Neural cell (in vitro differentiated cells): ENCODE measurements around the gene OR4C11. TPM values are rescaled to one million over a fixed set of nuclear protein-coding genes. Genes with fewer than 3 reads are reported as not detected.

ENCODE experiments used
- H2AFZ ChIP-seq: fragments of 200-600, 300-800 bp; sonication (generic), shearing (Covaris generic); 2 replicates; pipeline ENCODE4 v1.6.0; 2014; ENCODE audit warnings: low read depth, mild to moderate bottlenecking, antibody characterized with exemption, low read length, moderate library complexity
- H3F3A ChIP-seq: fragments of 200-600 bp; shearing (Covaris generic); 2 replicates; pipeline ENCODE4 v1.6.1; 2016; ENCODE audit warnings: mild to moderate bottlenecking, moderate library complexity, mixed read lengths, antibody characterized with exemption, low read length; ENCODE audit not compliant: insufficient read depth, poor library complexity, severe bottlenecking
- H3K27ac ChIP-seq: fragments of 200-600, 300-800 bp; sonication (generic), shearing (Covaris generic); 2 replicates; pipeline ENCODE4 v1.5.1; 2014; ENCODE audit warnings: mild to moderate bottlenecking, low read length, moderate library complexity
- H3K27me3 ChIP-seq: fragments of 300-800, 200-600 bp; sonication (generic), shearing (Covaris generic); 2 replicates; pipeline ENCODE4 v1.6.0; 2014; ENCODE audit warnings: mild to moderate bottlenecking, low read depth, low read length, moderate library complexity; ENCODE audit not compliant: insufficient read depth
- H3K36me3 ChIP-seq: fragments of 300-800, 200-600 bp; sonication (generic), shearing (Covaris generic); 2 replicates; pipeline ENCODE4 v1.5.1; 2014; ENCODE audit warnings: mild to moderate bottlenecking, antibody characterized with exemption, low read length, moderate library complexity; ENCODE audit not compliant: insufficient read depth
- H3K4me2 ChIP-seq: fragments of 300-800, 200-600 bp; sonication (generic), shearing (Covaris generic); 2 replicates; pipeline ENCODE4 v1.6.0; 2014; ENCODE audit warnings: mild to moderate bottlenecking, low read length
- H3K4me3 ChIP-seq: fragments of 300-800, 200-600 bp; sonication (generic), shearing (Covaris generic); 2 replicates; pipeline ENCODE4 v1.5.1; 2014; ENCODE audit warnings: mild to moderate bottlenecking, low read length, moderate library complexity
- H3K79me2 ChIP-seq: fragments of 200-600 bp; shearing (Covaris generic); replicated peaks from 2 replicates; pipeline ENCODE4 v1.6.0; 2014; ENCODE audit warnings: mild to moderate bottlenecking, low read length, moderate library complexity; ENCODE audit not compliant: insufficient read depth
- H3K9ac ChIP-seq: fragments of 300-800, 200-600 bp; sonication (generic), shearing (Covaris generic); 2 replicates; pipeline ENCODE4 v1.6.1; 2016; ENCODE audit warnings: mild to moderate bottlenecking, low read length, mixed read lengths
- H3K9me2 ChIP-seq: fragments of 200-600 bp; shearing (Covaris generic); 2 replicates; pipeline ENCODE4 v1.6.1; 2016; ENCODE audit warnings: mild to moderate bottlenecking, low read length, mixed read lengths; ENCODE audit not compliant: insufficient read depth
- H3K9me3 ChIP-seq: fragments of 200-600, 300-800 bp; sonication (generic), shearing (Covaris generic); 2 replicates; pipeline ENCODE4 v1.6.1; 2016; ENCODE audit warnings: mild to moderate bottlenecking, mixed run types, low read length, moderate library complexity, mixed read lengths
- H4K20me1 ChIP-seq: fragments of 200-600 bp; shearing (Covaris generic); 2 replicates; pipeline ENCODE4 v1.6.1; 2016; ENCODE audit warnings: mild to moderate bottlenecking, mixed run types; ENCODE audit not compliant: insufficient read depth
- CTCF ChIP-seq: fragments of 450-650 bp; IDR thresholded peaks from 2 replicates; pipeline ENCODE4 v1.5.1; 2014; ENCODE audit warnings: antibody characterized with exemption, mild to moderate bottlenecking, moderate library complexity; ENCODE audit not compliant: poor library complexity, severe bottlenecking
- POLR2AphosphoS5 ChIP-seq: IDR thresholded peaks from 2 replicates; pipeline ENCODE4 v1.6.1; 2012
- REST ChIP-seq: IDR thresholded peaks from 2 replicates; pipeline ENCODE4 v1.6.1; 2012; ENCODE audit warnings: borderline replicate concordance
- SMC3 ChIP-seq: fragments of 450-650 bp; conservative IDR thresholded peaks from 2 replicates; pipeline ENCODE4 v1.6.1; 2014; ENCODE audit warnings: antibody characterized with exemption, mild to moderate bottlenecking, moderate library complexity; ENCODE audit not compliant: poor library complexity
- TAF1 ChIP-seq: IDR thresholded peaks from 2 replicates; pipeline ENCODE4 v1.6.1; 2012; ENCODE audit warnings: low read depth
- polyA minus RNA-seq: library from RNA; depleted of rRNA, polyadenylated mRNA; stranded (reverse); fragments of >200 nt; gene quantifications from 2 replicates; pipeline ENCODE4 v1.2.3, GENCODE V29; 2014
- polyA plus RNA-seq: library from polyadenylated mRNA; depleted of rRNA; stranded (reverse); fragments of >200 nt; gene quantifications from 2 replicates; pipeline ENCODE4 v1.2.3, GENCODE V29; 2014

The OR4C11 gene
- polyA plus RNA-seq (not detected in 2 replicates), polyA minus RNA-seq (not detected in 2 replicates)

GRCh38 chr11:55607545-55607944 is at the start of gene OR4C11:
TSS of gene OR4C11 (minus strand) at chr11:55607645. CDS start at chr11:55604373, 3,272 bp downstream.
- no peak within 1 kb of the TSS for H2AFZ ChIP-seq
- H3K9me2 ChIP-seq = no peaks in the 10 kb centered on the region
- no peak within 1 kb of the TSS for H3K4me3 ChIP-seq
- no peaks in the 10 kb centered on the region for H3K9me3 ChIP-seq
- H3F3A ChIP-seq = no peaks in the 10 kb centered on the region
- no peak within 1 kb of the TSS for H3K9ac ChIP-seq
- H3K36me3 ChIP-seq = no peaks in the 10 kb centered on the region
- no peaks in the 10 kb centered on the region for H4K20me1 ChIP-seq
- no peak within 1 kb of the TSS for H3K27ac ChIP-seq
- TF ChIP-seq REST (no peak), SMC3 (no peak), CTCF (no peak), POLR2AphosphoS5 (no peak), TAF1 (no peak)
- no peaks in the 10 kb centered on the region for H3K79me2 ChIP-seq
- H3K4me2 ChIP-seq = no peak within 1 kb of the TSS
- no peaks in the 10 kb centered on the region for H3K27me3 ChIP-seq

- no peaks in the 10 kb centered on the region for H3K9me2 ChIP-seq
- H3K27ac ChIP-seq = no peak overlapping the region
- H3K27me3 ChIP-seq = no peaks in the 10 kb centered on the region
- H3K9me3 ChIP-seq = no peaks in the 10 kb centered on the region
- no peaks in the 10 kb centered on the region for H4K20me1 ChIP-seq
- H3K9ac ChIP-seq = no peak overlapping the region
- H3F3A ChIP-seq = no peaks in the 10 kb centered on the region
- H3K4me3 ChIP-seq = no peak overlapping the region
- no peaks in the 10 kb centered on the region for H3K36me3 ChIP-seq
- no peak for TF ChIP-seq POLR2AphosphoS5
- TF ChIP-seq REST = no peak
- H3K79me2 ChIP-seq = no peaks in the 10 kb centered on the region
- no peak overlapping the region for H2AFZ ChIP-seq
- H3K4me2 ChIP-seq = no peak overlapping the region
Observed at GRCh38 chr11:55655096-55655495, 47.7 kb upstream of the OR4C11 start.
